ENCODE results near the gene CTXN1. TPM values are rescaled to one million over a fixed set of nuclear protein-coding genes. Genes with fewer than 3 reads are reported as not detected.
"Not testable (repeated sequence)": the region's sequence is repeated elsewhere in the genome, so short reads cannot be mapped to it uniquely, and the experiment has no call there.

CTXN1 gene
- polyA plus RNA-seq, 5 donors, result 5.0 to 22.3 (median 7.2) TPM

DNA sequence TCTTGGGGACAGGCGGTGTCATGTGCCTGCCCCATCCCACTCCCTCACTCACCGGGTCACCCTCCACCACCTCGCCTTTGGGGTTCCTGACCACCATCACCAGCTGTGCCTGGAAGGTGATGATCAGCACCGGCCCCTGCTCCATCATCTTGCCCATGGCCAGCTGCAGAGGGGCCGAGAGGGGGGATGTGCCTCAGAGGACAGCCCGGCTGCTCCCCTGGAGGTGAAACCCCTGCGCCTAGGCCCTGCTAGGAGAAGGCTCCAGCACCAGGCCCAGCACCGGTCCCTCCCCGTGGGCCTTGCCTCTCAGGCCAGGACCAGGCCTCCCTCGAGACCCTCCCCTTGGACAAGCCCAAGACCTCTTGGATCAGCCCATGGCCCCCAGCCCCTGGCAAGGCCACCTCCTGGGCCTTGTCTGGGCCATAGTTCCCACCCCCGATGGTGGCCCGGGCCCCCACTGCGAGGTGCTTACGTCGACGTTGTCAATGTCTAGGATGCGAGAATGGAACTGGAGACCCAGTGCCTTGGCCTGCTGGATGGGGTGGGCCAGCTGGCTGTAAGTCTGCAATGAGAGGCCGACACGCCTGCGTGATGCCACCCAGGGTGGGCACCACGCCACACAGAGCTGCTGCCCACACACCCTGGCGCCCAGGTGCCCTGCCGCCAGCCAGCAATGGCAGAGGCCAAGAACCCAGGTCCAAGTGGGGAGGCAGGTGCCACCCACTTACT lies 1.8 kb upstream of the CTXN1 start:
- no peak for DNase-seq

DNA sequence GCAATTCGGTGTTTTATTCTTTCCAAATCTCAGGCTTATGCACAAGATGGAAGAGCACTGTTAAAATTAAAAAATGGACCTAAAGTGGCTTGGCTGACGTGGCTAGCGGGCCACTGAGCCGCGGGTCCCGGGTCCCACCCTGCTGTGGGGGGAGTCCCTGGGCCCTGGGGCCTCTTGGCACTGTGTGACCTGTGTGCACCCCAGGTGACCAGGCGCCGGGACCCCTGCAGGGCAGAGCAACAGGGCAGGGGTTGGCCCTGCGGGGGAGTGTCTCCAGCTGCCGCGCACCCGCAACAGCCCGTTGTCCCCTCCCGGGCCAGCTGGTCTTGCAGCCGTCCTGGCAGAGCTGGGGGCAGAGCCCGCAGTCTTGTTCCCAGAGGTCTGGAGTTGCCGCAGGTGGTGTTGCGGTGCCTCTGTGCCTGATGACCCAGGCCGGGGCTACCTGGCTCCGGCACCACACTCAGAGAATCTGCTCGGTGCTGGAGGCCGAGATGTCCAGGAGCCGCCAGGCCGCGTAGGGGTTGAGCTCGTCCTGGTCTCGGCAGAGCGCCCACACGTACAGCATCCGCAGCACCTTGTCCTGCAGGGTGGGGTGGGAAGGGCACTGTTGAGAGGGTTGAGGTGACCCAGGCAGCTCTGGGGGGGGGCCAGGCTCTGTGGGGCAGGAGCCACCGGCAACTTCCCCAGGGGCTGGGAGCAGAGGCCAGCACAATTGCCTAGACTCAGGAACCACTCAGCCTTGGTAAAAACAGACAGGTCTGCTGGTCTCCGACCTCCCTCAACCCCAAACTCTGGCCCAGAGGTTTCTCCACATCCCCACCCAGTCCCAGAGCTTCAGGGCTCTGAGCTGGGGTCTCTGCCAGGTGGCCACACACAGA lies 1.0 kb upstream of the CTXN1 start:
- no peak for DNase-seq

- DNase-seq, result no peak
Measured at GRCh38 chr19:7925171-7925851, 624 bp downstream of the CTXN1 start.

- DNase-seq, result no peak
Measured at GRCh38 chr19:7924651-7925170, 1.2 kb downstream of the CTXN1 start.

GRCh38 chr19:7924241-7924640 lies 1.7 kb downstream of the CTXN1 start:
- DNase-seq, result no peak

- DNase-seq, result no peak
Measured at GRCh38 chr19:7923295-7924191, 2.4 kb downstream of the CTXN1 start.

- no peak for DNase-seq
Measured at GRCh38 chr19:7922836-7923195, 3.1 kb downstream of the CTXN1 start.

DNA sequence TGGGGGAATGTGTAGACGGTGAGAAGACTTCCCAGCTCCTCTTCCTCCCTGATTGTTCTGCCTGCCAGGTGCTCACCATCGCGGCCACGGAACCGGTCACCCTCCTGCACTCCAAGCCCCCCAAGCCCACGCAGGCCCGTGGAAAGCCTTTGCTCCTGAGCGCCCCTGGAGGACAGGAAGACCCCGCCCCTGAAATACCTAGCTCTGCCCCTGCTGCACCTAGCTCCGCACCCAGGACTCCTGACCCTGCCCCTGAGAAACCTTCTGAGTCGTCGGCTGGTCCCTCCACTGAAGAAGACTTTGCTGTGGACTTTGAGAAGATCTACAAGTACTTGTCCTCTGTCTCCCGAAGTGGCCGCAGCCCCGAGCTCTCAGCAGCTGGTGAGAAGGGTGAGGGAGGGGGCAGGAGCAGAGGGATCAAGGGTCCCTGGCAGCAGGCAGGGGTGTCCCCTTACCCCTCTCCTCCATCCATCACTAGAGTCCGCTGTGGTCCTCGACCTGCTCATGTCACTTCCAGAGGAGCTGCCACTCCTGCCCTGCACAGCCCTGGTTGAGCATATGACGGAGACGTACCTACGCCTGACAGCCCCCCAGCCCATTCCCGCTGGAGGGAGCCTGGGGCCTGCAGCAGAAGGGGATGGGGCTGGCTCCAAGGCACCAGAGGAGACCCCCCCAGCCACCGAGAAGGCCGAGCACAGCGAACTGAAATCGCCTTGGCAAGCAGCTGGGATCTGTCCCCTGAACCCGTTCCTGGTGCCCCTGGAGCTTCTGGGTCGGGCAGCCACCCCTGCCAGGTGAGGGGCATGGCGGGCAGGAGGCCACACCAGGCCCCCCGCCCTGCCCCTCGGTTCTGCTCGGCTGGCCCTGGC lies 3.7 kb downstream of the CTXN1 start:
- DNase-seq, result no peak

DNA sequence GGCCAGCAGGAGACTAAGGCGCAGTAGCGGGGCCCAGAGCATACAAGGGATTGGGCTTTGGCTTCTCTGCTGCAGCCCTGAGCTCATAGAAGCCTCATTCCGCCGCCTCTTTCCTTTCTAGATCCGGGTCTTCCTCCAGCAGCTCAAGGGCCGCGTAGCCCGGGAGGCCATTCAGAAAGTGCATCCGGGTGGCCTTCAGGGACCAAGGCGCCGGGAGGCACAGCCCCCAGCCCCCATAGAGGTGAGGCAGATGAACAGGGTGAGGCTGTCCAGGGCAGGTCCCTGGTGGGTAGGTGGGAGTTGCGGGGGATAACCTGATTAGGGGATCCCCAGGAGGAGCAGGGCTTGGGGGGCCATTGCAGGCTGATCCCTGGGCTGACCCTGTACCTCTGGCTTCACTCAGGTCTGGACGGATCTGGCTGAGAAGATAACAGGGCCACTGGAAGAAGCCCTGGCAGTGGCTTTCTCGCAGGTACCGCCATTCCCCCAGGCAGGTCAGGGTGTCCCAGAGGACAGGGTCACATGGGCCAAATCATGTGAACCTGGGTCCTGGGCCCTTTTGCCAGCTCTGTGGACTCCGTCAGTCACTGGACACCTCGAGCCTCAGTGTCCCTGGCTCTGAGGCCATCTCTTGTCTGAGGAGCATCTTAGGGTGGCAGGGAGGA lies 4.5 kb downstream of the CTXN1 start:
- DNase-seq, result no peak

DNA sequence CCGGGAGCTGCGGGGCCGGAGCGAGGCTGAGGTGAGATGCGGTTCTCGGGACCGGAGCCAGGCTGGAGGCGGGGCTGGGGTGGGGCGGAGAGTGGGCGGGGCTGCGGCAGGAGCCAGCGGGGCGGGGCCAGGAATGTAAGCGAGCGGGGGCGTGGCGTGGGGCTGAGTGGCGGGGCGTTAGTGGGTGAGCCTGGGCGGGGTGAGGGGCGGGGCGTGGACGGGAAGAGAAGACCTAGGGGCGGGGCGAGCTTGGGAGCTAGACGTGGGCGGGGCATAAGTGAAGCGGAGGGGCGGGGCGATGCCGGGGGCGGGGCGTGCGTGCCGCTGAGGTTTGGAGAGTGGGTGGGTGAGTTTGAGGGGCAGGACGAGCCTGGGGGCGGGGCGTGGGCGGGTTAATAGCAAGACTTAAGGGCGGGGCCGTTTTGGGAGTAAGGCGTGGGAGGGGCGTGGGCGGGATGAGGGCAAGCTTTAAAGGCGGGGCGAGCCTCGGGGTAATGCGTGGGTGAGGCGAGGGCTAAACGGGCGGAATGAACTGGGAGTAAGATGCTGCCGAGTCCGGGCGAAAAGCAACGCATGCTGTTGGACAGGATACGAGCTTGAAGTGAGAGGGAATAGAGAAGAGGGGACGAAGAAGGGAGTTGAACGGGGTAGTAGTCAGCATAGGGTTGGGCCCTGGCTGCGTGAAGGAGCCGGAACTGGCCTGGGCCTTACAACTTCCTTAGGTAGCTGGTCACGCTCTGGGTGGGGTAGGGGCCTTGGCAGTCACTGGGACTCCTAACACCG lies 5.2 kb downstream of the CTXN1 start:
- DNase-seq, result peak; percentile 93 to 94

DNA sequence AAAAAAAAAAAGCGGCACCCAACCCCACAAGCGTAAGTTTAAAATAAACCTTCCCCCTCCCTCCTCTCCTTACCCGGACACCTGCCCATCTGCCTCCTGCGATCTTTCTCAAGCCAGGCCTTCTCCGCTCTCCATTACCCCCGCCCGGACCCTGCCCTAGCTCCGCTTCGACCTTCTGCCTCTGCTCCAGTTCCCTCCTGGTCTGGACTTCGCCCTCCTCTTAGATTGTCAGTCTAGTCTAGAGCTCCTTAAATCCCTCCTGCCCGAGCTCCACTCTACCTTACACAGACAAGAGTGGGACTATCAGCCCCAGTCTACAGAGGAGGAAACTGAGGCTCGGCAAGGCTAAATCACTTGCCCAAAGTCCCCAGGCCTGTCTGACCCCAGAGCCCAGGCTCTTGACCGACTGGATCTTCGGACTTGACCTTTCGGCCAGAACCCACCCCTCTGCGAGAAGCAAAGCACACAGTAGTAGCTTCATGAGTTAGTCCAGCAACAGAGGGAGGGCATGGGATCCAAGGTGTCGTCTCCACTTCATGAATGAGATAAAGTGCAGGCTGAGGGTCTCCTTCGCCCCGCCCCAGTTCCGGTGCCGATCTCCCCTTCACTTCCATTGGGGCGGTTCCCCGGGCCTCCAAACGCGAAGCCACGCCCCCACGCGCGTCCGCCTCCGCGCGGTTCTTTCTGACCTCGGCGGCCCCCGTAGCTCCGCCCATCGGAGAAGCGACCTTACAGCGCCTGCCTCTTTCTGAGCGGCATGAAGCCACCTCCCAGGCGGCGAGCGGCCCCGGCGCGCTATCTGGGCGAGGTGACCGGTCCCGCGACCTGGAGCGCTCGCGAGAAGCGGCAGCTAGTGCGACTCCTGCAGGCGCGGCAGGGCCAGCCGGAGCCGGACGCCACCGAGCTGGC lies 6.1 kb downstream of the CTXN1 start, which contains the start of gene SNAPC2:
SNAPC2 (plus strand) TSS at position 729 of the 909 bp plus-strand sequence; CDS start at position 758, 29 bp downstream.
- peak; percentile 95 to 96 for DNase-seq

GRCh38 chr19:7918615-7919421 lies 7.1 kb downstream of the CTXN1 start:
- no peak for DNase-seq

DNA sequence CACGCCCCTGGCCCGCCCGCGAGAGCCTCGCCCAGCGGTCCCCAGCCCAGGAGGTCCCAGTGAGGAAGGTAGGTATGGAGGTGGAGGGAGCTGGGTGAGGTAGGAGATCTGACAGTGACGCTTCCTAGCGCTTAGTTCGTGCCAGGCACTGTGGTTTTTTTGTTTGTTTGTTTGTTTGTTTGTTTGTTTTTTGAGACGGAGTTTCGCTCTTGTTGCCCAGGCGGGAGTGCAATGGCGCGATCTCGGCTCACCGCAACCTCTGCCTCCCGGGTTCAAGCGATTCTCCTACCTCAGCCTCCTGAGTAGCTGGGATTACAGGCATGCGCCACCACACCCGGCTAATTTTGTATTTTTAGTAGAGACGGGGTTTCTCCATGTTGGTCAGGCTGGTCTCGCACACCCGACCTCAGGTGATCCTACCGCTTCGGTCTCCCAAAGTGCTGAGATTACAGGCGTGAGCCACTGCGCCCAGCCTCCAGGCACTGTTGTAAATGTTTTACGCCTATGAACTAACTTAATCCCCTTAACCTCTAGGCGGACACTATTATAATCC lies 7.8 kb downstream of the CTXN1 start:
- not testable (repeated sequence) for DNase-seq

GRCh38 chr19:7917267-7918061 lies 8.5 kb downstream of the CTXN1 start:
- DNase-seq, result no peak

GRCh38 chr19:7916955-7917266 lies 9.0 kb downstream of the CTXN1 start:
- no peak for DNase-seq

All from right lung (tissue), 5 donors.